Activated T-helper 17 cell treated with anti-CD3 and anti-CD28 coated beads, Interleukin-2, amount 50 U/mL, for 72 hours (primary cell): Measurements from ENCODE around the gene TIMM21. TPM values are rescaled to one million over a fixed set of nuclear protein-coding genes. Genes with fewer than 3 reads are reported as not detected.
A peak's percentile ranks its signal among the peaks of the same experiment; 100 is the strongest.

ENCODE experiments used
- ATAC-seq: fragments of 150-1000 bp; cut with Tn5 transposase; replicated peaks from 2 replicates; pipeline ENCODE4 v1.10.0; 2021; ENCODE audit warnings: mild to moderate bottlenecking, moderate library complexity
- H3K27ac Mint-ChIP-seq: one replicate; pipeline ENCODE4 v1.8.0; 2022; ENCODE audit warnings: mixed read lengths
- H3K27me3 Mint-ChIP-seq: one replicate; pipeline ENCODE4 v1.8.0; 2022; ENCODE audit warnings: mixed read lengths
- H3K36me3 Mint-ChIP-seq: one replicate; pipeline ENCODE4 v1.8.0; 2022; ENCODE audit warnings: low read depth, mild to moderate bottlenecking, mixed read lengths
- H3K4me1 Mint-ChIP-seq: one replicate; pipeline ENCODE4 v1.8.0; 2022; ENCODE audit warnings: mixed read lengths
- H3K4me3 Mint-ChIP-seq: one replicate; pipeline ENCODE4 v1.8.0; 2022; ENCODE audit warnings: mild to moderate bottlenecking, mixed read lengths
- H3K9me3 Mint-ChIP-seq: one replicate; pipeline ENCODE4 v1.8.0; 2022; ENCODE audit warnings: mixed read lengths
- total RNA-seq, 2 donors: library from RNA; stranded (reverse); gene quantifications; one replicate each; pipeline ENCODE4 v1.2.3, GENCODE V29; 2022

TIMM21 gene
- total RNA-seq, 2 donors from 2014 or later, result 60.7 to 70.9 TPM

GRCh38 chr18:74132201-74132600, 16.1 kb upstream of the TIMM21 start:
- Mint-ChIP-seq H3K4me1 (no peaks in the 10 kb centered on the region), H3K36me3 (no peaks in the 10 kb centered on the region)

GRCh38 chr18:74137920-74138538, 10.3 kb upstream of the TIMM21 start:
- Mint-ChIP-seq H3K4me1 (peaks cover 20% of the 10 kb centered on the region), H3K27me3 (peaks cover 19% of the 10 kb centered on the region), H3K9me3 (no peaks in the 10 kb centered on the region), H3K36me3 (no peaks in the 10 kb centered on the region), H3K27ac (peak overlapping the region; percentile 37), H3K4me3 (no peak overlapping the region)
- ATAC-seq, result no peak

More at GRCh38 chr18:74132201-74132600, 16.1 kb upstream of the TIMM21 start:
- Mint-ChIP-seq H3K27me3 (no peaks in the 10 kb centered on the region), H3K27ac (no peak overlapping the region), H3K9me3 (no peaks in the 10 kb centered on the region), H3K4me3 (no peak overlapping the region)
- no peak for ATAC-seq

- H3K27me3 Mint-ChIP-seq, result peaks cover 22% of the 10 kb centered on the region
- peaks cover 20% of the 10 kb centered on the region for H3K4me1 Mint-ChIP-seq
- no peaks in the 10 kb centered on the region for H3K36me3 Mint-ChIP-seq
- H3K9me3 Mint-ChIP-seq, result no peaks in the 10 kb centered on the region
- H3K27ac Mint-ChIP-seq, result peak overlapping the region; percentile 92
- peak; percentile 59 for ATAC-seq
- H3K4me3 Mint-ChIP-seq, result peak overlapping the region; percentile 76
These were observed 8.9 kb upstream of the TIMM21 start for GRCh38 chr18:74139411-74139810.

GRCh38 chr18:74139888-74140287, 8.4 kb upstream of the TIMM21 start:
- peak; percentile 99 for ATAC-seq
- no peaks in the 10 kb centered on the region for H3K9me3 Mint-ChIP-seq
- H3K4me1 Mint-ChIP-seq, result peaks cover 20% of the 10 kb centered on the region
- peak overlapping the region; percentile 92 for H3K27ac Mint-ChIP-seq
- H3K36me3 Mint-ChIP-seq, result no peaks in the 10 kb centered on the region
- peak overlapping the region; percentile 76 for H3K4me3 Mint-ChIP-seq
- peaks cover 22% of the 10 kb centered on the region for H3K27me3 Mint-ChIP-seq

- H3K27me3 Mint-ChIP-seq, result peaks cover 22% of the 10 kb centered on the region
- H3K4me1 Mint-ChIP-seq, result peaks cover 20% of the 10 kb centered on the region
- H3K9me3 Mint-ChIP-seq, result no peaks in the 10 kb centered on the region
- ATAC-seq, result peak; percentile 51
- H3K4me3 Mint-ChIP-seq, result no peak overlapping the region
- no peak overlapping the region for H3K27ac Mint-ChIP-seq
- H3K36me3 Mint-ChIP-seq, result no peaks in the 10 kb centered on the region
These were observed 7.7 kb upstream of the TIMM21 start for GRCh38 chr18:74140582-74140981.

GRCh38 chr18:74141667-74142066, 6.7 kb upstream of the TIMM21 start:
- no peaks in the 10 kb centered on the region for H3K9me3 Mint-ChIP-seq
- peaks cover 22% of the 10 kb centered on the region for H3K27me3 Mint-ChIP-seq
- H3K4me3 Mint-ChIP-seq, result no peak overlapping the region
- H3K4me1 Mint-ChIP-seq, result peaks cover 20% of the 10 kb centered on the region
- no peak overlapping the region for H3K27ac Mint-ChIP-seq
- ATAC-seq, result no peak
- no peaks in the 10 kb centered on the region for H3K36me3 Mint-ChIP-seq

- no peaks in the 10 kb centered on the region for H3K9me3 Mint-ChIP-seq
- H3K36me3 Mint-ChIP-seq, result no peaks in the 10 kb centered on the region
- peaks cover 23% of the 10 kb centered on the region for H3K4me1 Mint-ChIP-seq
- no peak for ATAC-seq
- H3K4me3 Mint-ChIP-seq, result no peak overlapping the region
- no peak overlapping the region for H3K27ac Mint-ChIP-seq
- peaks cover 22% of the 10 kb centered on the region for H3K27me3 Mint-ChIP-seq
These were observed 6.1 kb upstream of the TIMM21 start for GRCh38 chr18:74142252-74142651.

- H3K4me1 Mint-ChIP-seq, result peaks cover 21% of the 10 kb centered on the region
- no peak for ATAC-seq
- H3K9me3 Mint-ChIP-seq, result no peaks in the 10 kb centered on the region
- peak overlapping the region; percentile 99 for H3K4me3 Mint-ChIP-seq
- peak overlapping the region; percentile 100 for H3K27ac Mint-ChIP-seq
- peaks cover 44% of the 10 kb centered on the region for H3K36me3 Mint-ChIP-seq
- peaks cover 11% of the 10 kb centered on the region for H3K27me3 Mint-ChIP-seq
These were observed 1.6 kb upstream of the TIMM21 start for GRCh38 chr18:74146756-74147155.

GRCh38 chr18:74147491-74147778, 888 bp upstream of the TIMM21 start:
- peaks cover 5% of the 10 kb centered on the region for H3K27me3 Mint-ChIP-seq
- no peak for ATAC-seq
- peak overlapping the region; percentile 100 for H3K27ac Mint-ChIP-seq
- peaks cover 25% of the 10 kb centered on the region for H3K4me1 Mint-ChIP-seq
- peaks cover 49% of the 10 kb centered on the region for H3K36me3 Mint-ChIP-seq
- no peaks in the 10 kb centered on the region for H3K9me3 Mint-ChIP-seq
- H3K4me3 Mint-ChIP-seq, result peak overlapping the region; percentile 99

GRCh38 chr18:74148543-74149070, 284 bp downstream of the TIMM21 start:
- H3K27ac Mint-ChIP-seq, result peak overlapping the region; percentile 100
- H3K4me1 Mint-ChIP-seq, result peaks cover 34% of the 10 kb centered on the region
- H3K27me3 Mint-ChIP-seq, result peaks cover 2% of the 10 kb centered on the region
- no peaks in the 10 kb centered on the region for H3K9me3 Mint-ChIP-seq
- no peak for ATAC-seq
- peaks cover 61% of the 10 kb centered on the region for H3K36me3 Mint-ChIP-seq
- peak overlapping the region; percentile 99 for H3K4me3 Mint-ChIP-seq

GRCh38 chr18:74149878-74150277, 1.6 kb downstream of the TIMM21 start:
- Mint-ChIP-seq H3K27me3 (no peaks in the 10 kb centered on the region), H3K9me3 (no peaks in the 10 kb centered on the region), H3K4me1 (peaks cover 34% of the 10 kb centered on the region), H3K36me3 (peaks cover 73% of the 10 kb centered on the region), H3K4me3 (peak overlapping the region; percentile 99), H3K27ac (peak overlapping the region; percentile 100)
- ATAC-seq, result no peak

- no peaks in the 10 kb centered on the region for H3K9me3 Mint-ChIP-seq
- no peak for ATAC-seq
- H3K36me3 Mint-ChIP-seq, result peaks cover 97% of the 10 kb centered on the region
- H3K4me1 Mint-ChIP-seq, result peaks cover 30% of the 10 kb centered on the region
- H3K4me3 Mint-ChIP-seq, result peak overlapping the region; percentile 38
- H3K27me3 Mint-ChIP-seq, result no peaks in the 10 kb centered on the region
- no peak overlapping the region for H3K27ac Mint-ChIP-seq
These were observed 3.9 kb downstream of the TIMM21 start for GRCh38 chr18:74152270-74152669.

- H3K4me1 Mint-ChIP-seq, result peaks cover 30% of the 10 kb centered on the region
- no peak for ATAC-seq
- H3K27me3 Mint-ChIP-seq, result no peaks in the 10 kb centered on the region
- no peak overlapping the region for H3K27ac Mint-ChIP-seq
- peak overlapping the region; percentile 38 for H3K4me3 Mint-ChIP-seq
- H3K9me3 Mint-ChIP-seq, result no peaks in the 10 kb centered on the region
- peaks cover 98% of the 10 kb centered on the region for H3K36me3 Mint-ChIP-seq
These were observed 4.5 kb downstream of the TIMM21 start for GRCh38 chr18:74152857-74153256.

- H3K27ac Mint-ChIP-seq, result no peak overlapping the region
- H3K9me3 Mint-ChIP-seq, result no peaks in the 10 kb centered on the region
- peaks cover 98% of the 10 kb centered on the region for H3K36me3 Mint-ChIP-seq
- peaks cover 30% of the 10 kb centered on the region for H3K4me1 Mint-ChIP-seq
- H3K4me3 Mint-ChIP-seq, result peak overlapping the region; percentile 38
- no peaks in the 10 kb centered on the region for H3K27me3 Mint-ChIP-seq
- no peak for ATAC-seq
These were observed 5.1 kb downstream of the TIMM21 start for GRCh38 chr18:74153377-74153776.

GRCh38 chr18:74153793-74154192, 5.5 kb downstream of the TIMM21 start:
- Mint-ChIP-seq H3K4me3 (no peak overlapping the region), H3K9me3 (no peaks in the 10 kb centered on the region), H3K27ac (no peak overlapping the region), H3K36me3 (peaks cover 98% of the 10 kb centered on the region), H3K27me3 (no peaks in the 10 kb centered on the region), H3K4me1 (peaks cover 30% of the 10 kb centered on the region)
- no peak for ATAC-seq
